RWPE2 (cell line): ENCODE results near the gene SPATA3.

ENCODE experiments used
- ATAC-seq: fragments of 200-7000 bp; cut with Tn5 transposase; 3 replicates; pipeline ENCODE4 v1.9.1; 2021; ENCODE audit warnings: low read depth
- DNase-seq: peaks from one replicate; pipeline ENCODE4 v3.0.0-alpha.2; 2020; ENCODE audit warnings: low spot score
- H3K27ac ChIP-seq: fragments of 450-650 bp; 2 replicates; pipeline ENCODE4 v1.5.1; 2017; ENCODE audit warnings: mild to moderate bottlenecking; ENCODE audit not compliant: poor library complexity, severe bottlenecking
- H3K27me3 ChIP-seq: fragments of 250-450 bp; sonication (Bioruptor Pico); 2 replicates; pipeline ENCODE4 v1.5.1; 2021; ENCODE audit warnings: mild to moderate bottlenecking, moderate library complexity; ENCODE audit not compliant: insufficient read depth, poor library complexity, severe bottlenecking
- H3K36me3 ChIP-seq: fragments of 250-450 bp; sonication (Bioruptor Pico); 2 replicates; pipeline ENCODE4 v1.5.1; 2020; ENCODE audit warnings: low read depth, mild to moderate bottlenecking, moderate library complexity
- H3K4me1 ChIP-seq: fragments of 250-450 bp; sonication (Bioruptor Pico); 2 replicates; pipeline ENCODE4 v1.5.1; 2021; ENCODE audit warnings: mild to moderate bottlenecking, moderate library complexity; ENCODE audit not compliant: insufficient read depth, poor library complexity, severe bottlenecking
- H3K4me3 ChIP-seq: fragments of 250-450 bp; sonication (Bioruptor Pico); 2 replicates; pipeline ENCODE4 v1.5.1; 2021; ENCODE audit warnings: mild to moderate bottlenecking, moderate library complexity; ENCODE audit not compliant: severe bottlenecking
- H3K9me3 ChIP-seq: fragments of 250-450 bp; sonication (Bioruptor Pico); 2 replicates; pipeline ENCODE4 v1.5.1; 2021; ENCODE audit warnings: mild to moderate bottlenecking, moderate library complexity; ENCODE audit not compliant: severe bottlenecking
- TF ChIP-seq, protein P1 (sequence below): fragments of 450-650 bp; IDR thresholded peaks from one replicate; pipeline ENCODE4 v1.5.1; 2017; ENCODE audit warnings: mild to moderate bottlenecking, moderate library complexity; ENCODE audit not compliant: poor library complexity, severe bottlenecking

The SPATA3 gene

GRCh38 chr2:230975927-230976326 is 20.0 kb upstream of the SPATA3 start:
- ATAC-seq = no peak
- Histone ChIP-seq H3K36me3 (no peaks in the 10 kb centered on the region), H3K4me1 (no peaks in the 10 kb centered on the region), H3K27ac (no peak overlapping the region), H3K9me3 (no peaks in the 10 kb centered on the region), H3K4me3 (no peak overlapping the region), H3K27me3 (no peaks in the 10 kb centered on the region)
- TF ChIP-seq, protein P1, sequence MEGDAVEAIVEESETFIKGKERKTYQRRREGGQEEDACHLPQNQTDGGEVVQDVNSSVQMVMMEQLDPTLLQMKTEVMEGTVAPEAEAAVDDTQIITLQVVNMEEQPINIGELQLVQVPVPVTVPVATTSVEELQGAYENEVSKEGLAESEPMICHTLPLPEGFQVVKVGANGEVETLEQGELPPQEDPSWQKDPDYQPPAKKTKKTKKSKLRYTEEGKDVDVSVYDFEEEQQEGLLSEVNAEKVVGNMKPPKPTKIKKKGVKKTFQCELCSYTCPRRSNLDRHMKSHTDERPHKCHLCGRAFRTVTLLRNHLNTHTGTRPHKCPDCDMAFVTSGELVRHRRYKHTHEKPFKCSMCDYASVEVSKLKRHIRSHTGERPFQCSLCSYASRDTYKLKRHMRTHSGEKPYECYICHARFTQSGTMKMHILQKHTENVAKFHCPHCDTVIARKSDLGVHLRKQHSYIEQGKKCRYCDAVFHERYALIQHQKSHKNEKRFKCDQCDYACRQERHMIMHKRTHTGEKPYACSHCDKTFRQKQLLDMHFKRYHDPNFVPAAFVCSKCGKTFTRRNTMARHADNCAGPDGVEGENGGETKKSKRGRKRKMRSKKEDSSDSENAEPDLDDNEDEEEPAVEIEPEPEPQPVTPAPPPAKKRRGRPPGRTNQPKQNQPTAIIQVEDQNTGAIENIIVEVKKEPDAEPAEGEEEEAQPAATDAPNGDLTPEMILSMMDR = no peak
- DNase-seq = no peak

DNA sequence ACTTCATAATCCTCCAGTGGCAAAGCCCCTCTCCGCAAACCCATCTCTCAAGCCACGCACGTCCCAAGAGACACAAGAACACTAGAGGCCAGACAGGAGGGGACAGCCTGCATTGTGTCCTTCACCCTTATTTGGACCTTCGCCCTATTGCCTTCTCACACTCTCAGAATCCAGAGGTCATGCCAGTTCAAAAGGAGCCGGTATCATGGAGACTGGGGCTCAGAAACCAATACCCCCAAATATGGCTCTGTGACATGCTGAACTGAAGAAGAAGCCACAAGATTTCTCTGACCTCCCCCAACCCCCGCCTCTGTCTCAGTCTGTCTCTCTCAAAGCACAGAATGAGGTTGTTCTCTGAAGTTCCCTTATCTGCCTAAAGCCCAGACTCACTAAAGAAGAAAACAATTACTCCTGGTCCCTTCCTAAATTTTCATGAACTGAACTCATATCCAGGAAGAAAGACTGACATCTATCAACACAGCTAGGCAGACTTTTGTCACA is 19.2 kb upstream of the SPATA3 start:
- TF ChIP-seq, protein P1 = no peak
- DNase-seq = no peak
- Histone ChIP-seq H3K27ac (no peak overlapping the region), H3K4me1 (no peaks in the 10 kb centered on the region), H3K27me3 (no peaks in the 10 kb centered on the region), H3K36me3 (no peaks in the 10 kb centered on the region), H3K9me3 (no peaks in the 10 kb centered on the region), H3K4me3 (no peak overlapping the region)
- ATAC-seq = no peak

DNA sequence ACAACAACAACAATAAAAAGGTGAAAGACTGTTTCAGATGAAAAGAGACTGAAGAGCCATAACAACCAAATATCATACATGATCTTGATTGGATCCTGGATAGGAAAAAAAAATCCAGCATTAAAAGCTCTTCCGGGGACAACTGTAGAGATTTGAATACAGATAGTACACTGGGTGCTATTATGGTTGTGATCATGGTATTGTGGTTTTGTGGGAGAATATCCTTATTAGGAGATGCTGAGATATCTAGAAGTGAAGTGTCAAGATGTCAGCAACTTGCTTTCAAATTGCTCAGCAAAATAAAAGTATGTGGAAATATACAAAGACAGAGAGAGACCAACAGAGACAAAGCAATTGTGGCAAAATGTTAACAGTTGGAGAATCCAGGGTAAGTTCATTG is 15.5 kb upstream of the SPATA3 start:
- no peaks in the 10 kb centered on the region for H3K27me3 ChIP-seq
- H3K4me1 ChIP-seq = no peaks in the 10 kb centered on the region
- H3K4me3 ChIP-seq = no peak overlapping the region
- ATAC-seq = no peak
- H3K27ac ChIP-seq = no peak overlapping the region
- no peak for DNase-seq
- TF ChIP-seq, protein P1 = no peak
- no peaks in the 10 kb centered on the region for H3K36me3 ChIP-seq
- H3K9me3 ChIP-seq = no peaks in the 10 kb centered on the region

- Histone ChIP-seq H3K27ac (no peak overlapping the region), H3K4me1 (no peaks in the 10 kb centered on the region), H3K9me3 (no peaks in the 10 kb centered on the region), H3K4me3 (no peak overlapping the region), H3K36me3 (no peaks in the 10 kb centered on the region), H3K27me3 (no peaks in the 10 kb centered on the region)
- ATAC-seq (no peak), DNase-seq (no peak)
- TF ChIP-seq, protein P1 = no peak
Observed at GRCh38 chr2:230981704-230982103, 14.2 kb upstream of the SPATA3 start.

DNA sequence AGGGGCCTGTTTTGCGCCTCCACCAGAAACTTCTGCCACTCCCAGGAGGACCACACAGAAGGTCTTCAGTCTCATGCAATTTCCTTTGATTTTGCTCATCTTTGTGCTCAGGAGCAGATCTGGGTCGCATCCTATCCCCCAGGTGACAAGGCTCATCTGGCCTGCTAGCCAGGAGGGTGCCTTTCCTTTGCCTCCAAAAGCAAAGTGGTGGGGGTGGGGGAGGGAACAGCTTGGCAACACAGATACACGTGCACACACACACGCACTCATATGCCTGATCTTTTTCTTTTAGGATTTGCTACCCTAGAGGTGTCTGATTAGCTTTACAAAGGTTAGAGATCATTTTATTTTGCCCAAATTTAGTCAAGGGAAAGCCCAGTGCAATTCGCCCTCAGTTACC is 13.8 kb upstream of the SPATA3 start:
- DNase-seq = no peak
- Histone ChIP-seq H3K36me3 (no peaks in the 10 kb centered on the region), H3K9me3 (no peaks in the 10 kb centered on the region), H3K4me3 (no peak overlapping the region), H3K27me3 (no peaks in the 10 kb centered on the region), H3K27ac (no peak overlapping the region), H3K4me1 (no peaks in the 10 kb centered on the region)
- TF ChIP-seq, protein P1 = no peak
- no peak for ATAC-seq
